Sigmoid colon (tissue), 7 donors: ENCODE measurements around the gene ITGB5. TPM values are rescaled to one million over a fixed set of nuclear protein-coding genes. Genes with fewer than 3 reads are reported as not detected.

Source experiments
- DNase-seq: peaks from one replicate; pipeline ENCODE4 v3.0.0-alpha.2; 2019
- H3K27ac ChIP-seq, 4 donors: fragments of 200-600 bp; sonication (generic); one replicate each; pipeline ENCODE4 v1.5.1; 2016 to 2019; ENCODE audit warnings: mild to moderate bottlenecking in 1 of 4
- H3K27me3 ChIP-seq, 3 donors: fragments of 200-600 bp; sonication (generic); one replicate each; pipeline ENCODE4 v1.5.1; 2019; ENCODE audit warnings: mild to moderate bottlenecking in 1 of 3
- H3K36me3 ChIP-seq, 4 donors: fragments of 200-600 bp; sonication (generic); one replicate each; pipeline ENCODE4 v1.5.1; 2016 to 2019
- H3K4me1 ChIP-seq, 4 donors: fragments of 200-600 bp; sonication (generic); one replicate each; pipeline ENCODE4 v1.5.1; 2017 to 2019
- H3K4me3 ChIP-seq, 4 donors: fragments of 200-600 bp; sonication (generic); one replicate each; pipeline ENCODE4 v1.5.1; 2017 to 2019; ENCODE audit warnings: mild to moderate bottlenecking in 2 of 4, moderate library complexity in 1 of 4
- H3K9me3 ChIP-seq, 4 donors: fragments of 200-600 bp in 3 of 4; sonication (generic) in 3 of 4; one replicate each; pipeline versions ENCODE4 v1.5.1 to v1.6.1; 2013 to 2019
- CTCF ChIP-seq, 4 experiments: fragments of 450-650 bp in 3 of 4; fragments of 200-600 bp in 1 of 4; IDR thresholded peaks; one replicate each; pipeline ENCODE4 v1.5.1; 2016 to 2019; ENCODE audit warnings: antibody characterized with exemption in 4 of 4, mild to moderate bottlenecking in 3 of 4, moderate library complexity in 2 of 4
- EP300 ChIP-seq, 4 donors: sonication (generic); formaldehyde crosslinking; IDR thresholded peaks; one replicate each; pipeline ENCODE4 v1.6.1; 2017; ENCODE audit warnings: antibody characterized with exemption in 4 of 4
- POLR2A ChIP-seq, 2 donors: fragments of 450-650 bp; IDR thresholded peaks; one replicate each; pipeline ENCODE4 v1.6.1; 2016; ENCODE audit warnings: antibody characterized with exemption in 2 of 2, mild to moderate bottlenecking in 2 of 2, moderate library complexity in 2 of 2
- POLR2AphosphoS5 ChIP-seq, 4 donors: sonication (generic); formaldehyde crosslinking; IDR thresholded peaks; one replicate each; pipeline ENCODE4 v1.6.1; 2017; ENCODE audit warnings: antibody characterized with exemption in 4 of 4
- WGBS, 2 donors: extraction: QIAGEN DNeasy Blood & Tissue Kit; methylation state at CpG; one replicate each; pipeline ENCODE4 v1.1.7; 2013; 5-methylcytosine and 5-hydroxymethylcytosine counted together
- intact Hi-C: fragments of 100-400 bp; cut with DNase I; formaldehyde crosslinking; loops from one replicate; pipeline ENCODE4 v1.15.1; 2023
- polyA plus RNA-seq, 3 donors: library from polyadenylated mRNA; stranded (reverse); fragments of 200-250 nt; gene quantifications; one replicate each; pipeline ENCODE4 v1.2.3, GENCODE V29; 2013
- total RNA-seq, 4 donors: library from RNA; depleted of rRNA; stranded (reverse); fragments of >200 nt; gene quantifications; one replicate each; pipeline ENCODE4 v1.1.0, GENCODE V29; 2016
- donor health status: healthy with polysubstance abuse.
- donor health status: Bipolar disorder and iron deficiency.
- donor health status: healthy.

Gene ITGB5
- total and polyA plus RNA-seq, 7 donors, result 15.0 to 203 (median 89.2) TPM

GRCh38 chr3:124893526-124893925, 6.4 kb upstream of the ITGB5 start:
- intact Hi-C loops, result no loop called here

GRCh38 chr3:124890573-124891190, 3.5 kb upstream of the ITGB5 start:
- DNase-seq, result peak; percentile 14
- H3K36me3 ChIP-seq, result no peaks in the 10 kb centered on the region
- 77 to 87% methylated on average over 5 of the region's 5 CpGs for WGBS, 2 donors
- H3K4me1 ChIP-seq, result peaks cover 0 to 24% (median 15%) of the 10 kb centered on the region in 4 donors
- H3K27me3 ChIP-seq, result no peaks in the 10 kb centered on the region
- H3K27ac ChIP-seq, result no peak overlapping the region
- TF ChIP-seq CTCF (IDR thresholded peaks at IDR 0.05), result no peak
- TF ChIP-seq EP300 (IDR thresholded peaks at IDR 0.05), result no peak
- TF ChIP-seq POLR2A (IDR thresholded peaks at IDR 0.05), result no peak
- TF ChIP-seq POLR2AphosphoS5 (IDR thresholded peaks at IDR 0.05), result no peak
- intact Hi-C loops, result no loop called here
- H3K9me3 ChIP-seq, result no peaks in the 10 kb centered on the region
- H3K4me3 ChIP-seq, result no peak overlapping the region

More at GRCh38 chr3:124893526-124893925, 6.4 kb upstream of the ITGB5 start:
- no peaks in the 10 kb centered on the region for H3K9me3 ChIP-seq
- peak; percentile 69 for DNase-seq
- H3K4me1 ChIP-seq, result peaks cover 0 to 12% (median 5%) of the 10 kb centered on the region in 4 donors
- H3K4me3 ChIP-seq, result no peak overlapping the region
- H3K36me3 ChIP-seq, result no peaks in the 10 kb centered on the region
- no peaks in the 10 kb centered on the region for H3K27me3 ChIP-seq
- WGBS, 2 donors, result 91 to 92% methylated on average over 2 of the region's 2 CpGs
- H3K27ac ChIP-seq, result peak overlapping the region in 2 of 4 donors; percentile 48 to 74
- TF ChIP-seq CTCF (IDR thresholded peaks at IDR 0.05) (no peak), EP300 (IDR thresholded peaks at IDR 0.05) (peak in 2 of 4 donors; percentile 72 to 77), POLR2A (IDR thresholded peaks at IDR 0.05) (no peak), POLR2AphosphoS5 (IDR thresholded peaks at IDR 0.05) (peak; percentile 19 to 69 (median 52))

GRCh38 chr3:124888482-124889441, 1.6 kb upstream of the ITGB5 start:
- WGBS, 2 donors, result 58 to 72% methylated on average over 8 of the region's 8 CpGs
- intact Hi-C loops, result loop anchor here (5.0 kb wide), 1 partner anchor 41 kb away; no protein-coding TSS in a partner anchor

GRCh38 chr3:124887932-124888298, 750 bp upstream of the ITGB5 start:
- DNase-seq, result no peak
- peaks cover 0 to 39% (median 28%) of the 10 kb centered on the region in 4 donors for H3K4me1 ChIP-seq
- peak overlapping the region in 3 of 4 donors; percentile 78 to 94 (median 93) for H3K4me3 ChIP-seq
- no peaks in the 10 kb centered on the region for H3K9me3 ChIP-seq
- H3K36me3 ChIP-seq, result no peaks in the 10 kb centered on the region
- WGBS, 2 donors, result 85 to 88% methylated on average over 11 of the region's 11 CpGs
- TF ChIP-seq EP300 (IDR thresholded peaks at IDR 0.05) (no peak), POLR2AphosphoS5 (IDR thresholded peaks at IDR 0.05) (no peak), CTCF (IDR thresholded peaks at IDR 0.05) (no peak), POLR2A (IDR thresholded peaks at IDR 0.05) (no peak)
- H3K27ac ChIP-seq, result peak overlapping the region; percentile 92 to 95 (median 93)
- intact Hi-C loops, result loop anchor here (2.0 to 5.0 kb wide), 2 partner anchors 41 to 117 kb away; no protein-coding TSS in a partner anchor
- H3K27me3 ChIP-seq, result no peaks in the 10 kb centered on the region

More at GRCh38 chr3:124888482-124889441, 1.6 kb upstream of the ITGB5 start:
- no peaks in the 10 kb centered on the region for H3K36me3 ChIP-seq
- TF ChIP-seq CTCF (IDR thresholded peaks at IDR 0.05), result no peak
- TF ChIP-seq EP300 (IDR thresholded peaks at IDR 0.05), result no peak
- TF ChIP-seq POLR2AphosphoS5 (IDR thresholded peaks at IDR 0.05), result no peak
- no peak for TF ChIP-seq POLR2A (IDR thresholded peaks at IDR 0.05)
- H3K9me3 ChIP-seq, result no peaks in the 10 kb centered on the region
- DNase-seq, result peak; percentile 38
- peaks cover 0 to 39% (median 25%) of the 10 kb centered on the region in 4 donors for H3K4me1 ChIP-seq
- H3K27me3 ChIP-seq, result no peaks in the 10 kb centered on the region
- peak overlapping the region in 3 of 4 donors; percentile 5 to 93 (median 92) for H3K27ac ChIP-seq
- H3K4me3 ChIP-seq, result no peak overlapping the region
